DND-41 (cell line): ENCODE results near the gene ARPP21.

ENCODE experiments used
- ATAC-seq: fragments of 200-7000 bp; cut with Tn5 transposase; 3 replicates; pipeline ENCODE4 v1.9.1; 2021; ENCODE audit warnings: low read depth; ENCODE audit not compliant: insufficient read depth
- DNase-seq: peaks from one replicate; pipeline ENCODE4 v3.0.0-alpha.2; 2020
- H2AFZ ChIP-seq: 2 replicates; pipeline ENCODE4 v1.6.0; 2012; ENCODE audit warnings: low read depth, low read length
- H3K27ac ChIP-seq: 2 replicates; pipeline ENCODE4 v1.5.1; 2012; ENCODE audit warnings: low read length, inconsistent platforms
- H3K27me3 ChIP-seq: fragments of 200-600 bp; sonication (generic); 2 replicates; pipeline ENCODE4 v1.6.0; 2012; ENCODE audit warnings: low read length, mild to moderate bottlenecking, inconsistent platforms; ENCODE audit not compliant: insufficient read depth, poor library complexity
- H3K36me3 ChIP-seq: 2 replicates; pipeline ENCODE4 v1.5.1; 2012; ENCODE audit warnings: low read length, inconsistent platforms; ENCODE audit not compliant: insufficient read depth
- H3K4me1 ChIP-seq: 2 replicates; pipeline ENCODE4 v1.5.1; 2012; ENCODE audit warnings: mild to moderate bottlenecking, low read length; ENCODE audit not compliant: insufficient read depth
- H3K4me2 ChIP-seq: 2 replicates; pipeline ENCODE4 v1.6.0; 2012; ENCODE audit warnings: mild to moderate bottlenecking, moderate library complexity, low read length, inconsistent platforms; ENCODE audit not compliant: insufficient read depth
- H3K4me3 ChIP-seq, 2 experiments: fragments of 200-600 bp in 1 of 2; shearing (Covaris generic) in 1 of 2; 2 replicates each; pipeline ENCODE4 v1.5.1; 2012 to 2016; ENCODE audit warnings: inconsistent platforms in 2 of 2, low read length in 2 of 2, mild to moderate bottlenecking in 2 of 2, low read depth in 1 of 2, moderate library complexity in 1 of 2
- H3K79me2 ChIP-seq: 2 replicates; pipeline ENCODE4 v1.6.0; 2012; ENCODE audit warnings: low read length, inconsistent platforms; ENCODE audit not compliant: insufficient read depth
- H3K9ac ChIP-seq: 2 replicates; pipeline ENCODE4 v1.6.0; 2012; ENCODE audit warnings: low read depth, mild to moderate bottlenecking, inconsistent platforms, low read length, moderate library complexity
- H3K9me3 ChIP-seq: 2 replicates; pipeline ENCODE4 v1.5.1; 2012; ENCODE audit warnings: low read length, moderate library complexity, mild to moderate bottlenecking, inconsistent platforms; ENCODE audit not compliant: insufficient read depth, severe bottlenecking
- H4K20me1 ChIP-seq: 2 replicates; pipeline ENCODE4 v1.6.0; 2012; ENCODE audit warnings: low read length; ENCODE audit not compliant: insufficient read depth
- CTCF ChIP-seq: IDR thresholded peaks from 2 replicates; pipeline ENCODE4 v1.5.1; 2012; ENCODE audit warnings: borderline replicate concordance, low read length, moderate library complexity, mild to moderate bottlenecking; ENCODE audit not compliant: poor library complexity, severe bottlenecking; ENCODE audit errors: extremely low read depth
- EZH2 ChIP-seq: IDR thresholded peaks from 3 replicates; pipeline ENCODE4 v1.6.1; 2012; ENCODE audit warnings: borderline replicate concordance, low read depth, mild to moderate bottlenecking, moderate library complexity, low read length, inconsistent platforms; ENCODE audit not compliant: severe bottlenecking

ARPP21 gene

GRCh38 chr3:35680866-35681650 is 41.7 kb downstream of the ARPP21 start:
- H3K4me1 ChIP-seq = peaks cover 33% of the 10 kb centered on the region
- H3K4me3 ChIP-seq = no peak overlapping the region
- H3K9me3 ChIP-seq = no peaks in the 10 kb centered on the region
- H2AFZ ChIP-seq = no peak overlapping the region
- no peaks in the 10 kb centered on the region for H3K27me3 ChIP-seq
- DNase-seq (no peak), ATAC-seq (no peak)
- no peak overlapping the region for H3K9ac ChIP-seq
- peaks cover 100% of the 10 kb centered on the region for H3K79me2 ChIP-seq
- no peak overlapping the region for H3K4me2 ChIP-seq
- H4K20me1 ChIP-seq = peaks cover 26% of the 10 kb centered on the region; the same call in 1 of the 2 replicates
- peak overlapping the region; percentile 52 for H3K27ac ChIP-seq
- TF ChIP-seq EZH2 (no peak), CTCF (no peak)
- peaks cover 97% of the 10 kb centered on the region for H3K36me3 ChIP-seq

DNA sequence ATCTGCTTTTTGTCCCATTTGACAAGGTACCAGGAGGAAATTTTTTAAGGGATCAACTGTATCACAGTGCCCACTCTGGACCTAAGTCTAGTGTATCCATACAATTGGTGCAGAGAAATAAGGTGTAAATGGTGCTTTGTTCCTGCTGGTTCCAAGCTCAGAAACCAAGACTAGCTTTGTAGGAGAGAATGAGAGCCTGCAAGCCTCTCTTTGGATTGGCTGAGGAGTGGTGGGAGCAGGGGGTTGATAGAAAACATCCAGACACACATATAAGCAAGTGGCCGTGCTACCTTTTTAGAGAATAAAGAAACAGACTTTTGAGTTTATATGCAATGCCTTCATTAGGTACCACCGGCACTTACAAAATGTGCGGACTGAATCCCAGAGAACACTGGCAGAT is 45.8 kb downstream of the ARPP21 start:
- H3K4me1 ChIP-seq = 0 out of 2 replicates have a peak, but pooled peaks cover 2% of the 10 kb centered on the region
- H3K36me3 ChIP-seq = peaks cover 99% of the 10 kb centered on the region
- H3K4me3 ChIP-seq = no peak overlapping the region
- H3K27me3 ChIP-seq = no peaks in the 10 kb centered on the region
- H3K79me2 ChIP-seq = peaks cover 99% of the 10 kb centered on the region
- TF ChIP-seq EZH2 (no peak), CTCF (no peak)
- H3K9ac ChIP-seq = no peak overlapping the region
- H3K4me2 ChIP-seq = no peak overlapping the region
- H4K20me1 ChIP-seq = peaks cover 15% of the 10 kb centered on the region; the same call in 1 of the 2 replicates
- H3K27ac ChIP-seq = peak overlapping the region; percentile 15; the same call in 1 of the 2 replicates
- H2AFZ ChIP-seq = no peak overlapping the region
- ATAC-seq (0 out of 3 replicates have a peak, but pooled peaks have one; percentile 27), DNase-seq (no peak)
- H3K9me3 ChIP-seq = no peaks in the 10 kb centered on the region

GRCh38 chr3:35688826-35689225 is 49.5 kb downstream of the ARPP21 start:
- Histone ChIP-seq H4K20me1 (peaks cover 18% of the 10 kb centered on the region; the same call in 1 of the 2 replicates), H3K79me2 (peaks cover 99% of the 10 kb centered on the region), H3K27ac (no peak overlapping the region), H3K27me3 (no peaks in the 10 kb centered on the region), H3K9ac (no peak overlapping the region), H3K9me3 (no peaks in the 10 kb centered on the region), H3K4me2 (no peak overlapping the region), H3K36me3 (peaks cover 99% of the 10 kb centered on the region), H2AFZ (no peak overlapping the region), H3K4me1 (no peaks in the 10 kb centered on the region), H3K4me3 (no peak overlapping the region)
- ATAC-seq (no peak), DNase-seq (no peak)
- no peak for TF ChIP-seq CTCF
- TF ChIP-seq EZH2 = no peak
